OCI-LY1 (cell line): ENCODE measurements around the gene TMEM200C.
"Not testable (repeated sequence)": the region's sequence is repeated elsewhere in the genome, so short reads cannot be mapped to it uniquely, and the experiment has no call there.

Source experiments
- CTCF ChIP-seq: fragments of 200-600 bp; sonication (generic), shearing (Covaris generic); IDR thresholded peaks from 2 replicates; pipeline ENCODE4 v1.5.1; 2017; ENCODE audit warnings: mild to moderate bottlenecking, antibody characterized with exemption, low read length, moderate library complexity, mixed read lengths
- EZH2 ChIP-seq: fragments of 200-600 bp; sonication (generic), shearing (Covaris generic); IDR thresholded peaks from 2 replicates; pipeline ENCODE4 v1.8.0; 2017; ENCODE audit warnings: borderline replicate concordance, mixed run types, mild to moderate bottlenecking, antibody characterized with exemption, low read length, moderate library complexity, mixed read lengths

GRCh38 chr18:5862127-5862526 is 33.2 kb downstream of the TMEM200C start:
- TF ChIP-seq CTCF, EZH2: not testable (repeated sequence)
